Upper lobe of left lung (tissue), 4 donors: ENCODE data around the gene DUOX1.

Experiments
- EP300 ChIP-seq, 4 donors: sonication (generic); formaldehyde crosslinking; IDR thresholded peaks; one replicate each; pipeline ENCODE4 v1.5.1; 2017; ENCODE audit warnings: antibody characterized with exemption in 4 of 4, control low read depth in 2 of 4
- POLR2A ChIP-seq, 4 donors: fragments of 450-650 bp; IDR thresholded peaks; one replicate each; pipeline ENCODE4 v1.5.1; 2016 to 2017; ENCODE audit warnings: antibody characterized with exemption in 4 of 4, mild to moderate bottlenecking in 2 of 4
- POLR2AphosphoS5 ChIP-seq, 2 donors: sonication (generic); formaldehyde crosslinking; IDR thresholded peaks; one replicate each; pipeline ENCODE4 v1.5.1; 2017; ENCODE audit warnings: antibody characterized with exemption in 2 of 2
- TF ChIP-seq, protein P1 (sequence below), 6 experiments: fragments of 450-650 bp in 4 of 6; fragments of 200-600 bp in 2 of 6; sonication (generic) in 2 of 6; IDR thresholded peaks; one replicate each; pipeline ENCODE4 v1.5.1; 2016 to 2019; ENCODE audit warnings: antibody characterized with exemption in 6 of 6

GRCh38 chr15:45093013-45093412, 36.8 kb upstream of the DUOX1 start:
- TF ChIP-seq, protein P1, sequence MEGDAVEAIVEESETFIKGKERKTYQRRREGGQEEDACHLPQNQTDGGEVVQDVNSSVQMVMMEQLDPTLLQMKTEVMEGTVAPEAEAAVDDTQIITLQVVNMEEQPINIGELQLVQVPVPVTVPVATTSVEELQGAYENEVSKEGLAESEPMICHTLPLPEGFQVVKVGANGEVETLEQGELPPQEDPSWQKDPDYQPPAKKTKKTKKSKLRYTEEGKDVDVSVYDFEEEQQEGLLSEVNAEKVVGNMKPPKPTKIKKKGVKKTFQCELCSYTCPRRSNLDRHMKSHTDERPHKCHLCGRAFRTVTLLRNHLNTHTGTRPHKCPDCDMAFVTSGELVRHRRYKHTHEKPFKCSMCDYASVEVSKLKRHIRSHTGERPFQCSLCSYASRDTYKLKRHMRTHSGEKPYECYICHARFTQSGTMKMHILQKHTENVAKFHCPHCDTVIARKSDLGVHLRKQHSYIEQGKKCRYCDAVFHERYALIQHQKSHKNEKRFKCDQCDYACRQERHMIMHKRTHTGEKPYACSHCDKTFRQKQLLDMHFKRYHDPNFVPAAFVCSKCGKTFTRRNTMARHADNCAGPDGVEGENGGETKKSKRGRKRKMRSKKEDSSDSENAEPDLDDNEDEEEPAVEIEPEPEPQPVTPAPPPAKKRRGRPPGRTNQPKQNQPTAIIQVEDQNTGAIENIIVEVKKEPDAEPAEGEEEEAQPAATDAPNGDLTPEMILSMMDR (IDR thresholded peaks at IDR 0.05) = no peak
- TF ChIP-seq EP300 (IDR thresholded peaks at IDR 0.05) (no peak), POLR2AphosphoS5 (IDR thresholded peaks at IDR 0.05) (no peak), POLR2A (IDR thresholded peaks at IDR 0.05) (no peak)
